ENCODE data around the gene ELFN2. TPM values are rescaled to one million over a fixed set of nuclear protein-coding genes. Genes with fewer than 3 reads are reported as not detected.
"Not testable (repeated sequence)": the region's sequence is repeated elsewhere in the genome, so short reads cannot be mapped to it uniquely, and the experiment has no call there.

The ELFN2 gene
- total RNA-seq, 1 donor from 2014 or later, result 0.05 TPM

DNA sequence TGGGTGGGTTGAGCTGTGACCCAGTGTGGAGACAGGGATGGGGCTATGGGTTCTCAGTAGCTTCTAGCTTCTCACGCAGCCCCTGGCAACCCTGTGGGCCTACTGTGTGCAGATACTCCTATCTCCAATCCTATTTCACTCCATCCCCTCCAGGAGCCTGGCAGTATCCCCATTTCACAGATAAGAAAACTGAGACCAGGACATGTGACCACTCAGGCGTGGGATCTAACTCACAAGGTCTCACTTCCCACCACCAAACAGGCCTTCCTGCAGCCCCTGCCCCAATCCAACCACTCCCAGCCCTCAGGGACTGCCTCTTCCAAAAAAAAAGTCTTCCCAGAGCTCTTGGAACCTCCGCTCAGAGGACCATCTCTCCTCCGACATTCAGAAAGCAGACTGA is 15.6 kb downstream of the ELFN2 start:
- DNase-seq (ENCODE audit: low read depth), result no peak

DNA sequence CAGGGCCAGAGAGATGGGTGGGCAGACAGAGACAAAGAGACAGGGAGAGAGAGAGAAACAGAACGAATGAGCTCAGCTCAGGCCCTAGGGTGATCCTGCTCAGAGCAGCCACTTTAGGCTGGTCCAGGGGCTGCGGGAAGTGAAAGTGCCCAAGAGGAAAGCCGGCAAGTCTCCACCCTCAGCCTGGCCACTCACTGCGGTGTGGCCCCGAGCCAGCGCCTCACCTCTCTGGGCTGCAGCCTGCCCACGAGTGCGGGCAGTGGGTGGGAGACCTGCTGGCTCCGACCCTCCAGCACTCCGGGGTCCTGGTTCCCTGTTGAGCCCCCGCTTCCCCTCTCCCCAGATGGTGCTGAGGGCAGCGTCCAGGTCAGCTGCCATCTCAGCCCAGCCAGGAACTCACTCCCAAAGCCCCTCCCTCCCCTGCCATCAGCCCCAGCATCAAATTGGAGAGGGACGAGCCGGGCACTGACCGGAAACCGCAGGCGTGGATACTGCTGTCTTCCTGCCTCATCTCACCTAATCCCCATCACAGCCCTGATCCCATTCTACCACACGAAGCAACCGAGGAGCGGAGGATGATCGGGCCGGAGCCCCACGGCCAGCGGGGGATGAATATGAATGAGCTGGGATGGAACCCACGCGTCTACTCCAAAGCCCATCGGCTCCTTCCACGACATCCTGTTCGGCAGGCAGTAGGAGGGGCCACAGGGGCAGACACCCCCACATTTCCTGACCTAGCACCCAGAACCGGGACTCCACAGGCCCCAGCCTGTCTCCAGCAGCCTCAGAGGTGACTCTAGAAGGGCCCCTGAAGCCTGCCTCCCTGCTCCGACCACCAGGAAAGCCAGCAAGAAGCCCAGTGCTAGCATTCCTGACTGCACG is 16.9 kb downstream of the ELFN2 start:
- no peak for DNase-seq (ENCODE audit: low read depth)

DNA sequence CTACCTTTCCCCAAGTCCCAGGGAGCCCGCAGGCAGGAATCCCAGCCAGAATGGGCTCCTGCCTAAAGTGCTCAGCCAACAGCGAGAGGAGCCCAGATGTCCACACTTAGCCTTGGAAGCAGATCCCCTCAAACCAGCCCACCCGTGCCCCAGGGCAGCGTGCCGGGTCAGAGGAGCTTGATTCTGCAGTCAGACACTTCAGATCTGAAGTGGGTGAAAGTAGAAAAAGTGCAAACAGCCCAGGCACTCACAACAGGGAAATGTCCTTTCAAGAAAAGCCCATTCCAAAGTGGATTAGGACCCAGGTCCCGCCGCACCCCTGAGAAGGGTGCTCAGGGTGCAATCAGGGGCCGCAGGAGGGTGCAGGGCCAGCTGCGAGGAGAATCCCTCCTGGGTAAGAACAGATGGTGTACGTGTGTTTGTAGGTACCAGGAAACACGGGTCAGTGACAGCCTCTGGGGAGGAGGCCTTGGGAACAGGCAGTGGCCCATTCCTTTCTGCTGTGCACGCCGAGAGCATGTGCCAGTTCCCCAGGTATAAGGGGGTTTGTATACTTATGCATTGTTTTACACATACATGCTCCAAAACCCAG is 17.7 kb downstream of the ELFN2 start:
- no peak for DNase-seq (ENCODE audit: low read depth)

DNA sequence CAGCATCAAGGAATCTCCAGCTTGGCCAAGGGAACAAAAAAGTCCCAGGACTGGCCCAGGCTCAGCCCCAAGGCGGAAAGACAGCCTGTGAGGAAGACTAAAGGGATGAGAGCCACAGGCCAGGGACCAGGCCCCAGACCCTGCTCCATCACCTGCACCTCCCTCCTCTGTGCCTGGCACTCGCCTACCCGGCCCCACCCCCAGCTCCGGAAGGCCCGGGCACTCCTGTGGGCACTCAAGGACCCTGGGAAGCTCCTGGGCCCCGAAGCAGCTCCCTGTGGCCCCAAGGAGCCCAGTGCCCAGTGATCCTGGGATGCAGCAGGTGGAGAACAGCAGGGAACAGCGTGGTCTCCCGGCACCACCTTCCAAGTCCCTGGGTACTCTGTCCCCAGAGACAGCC is 18.2 kb downstream of the ELFN2 start:
- DNase-seq (ENCODE audit: low read depth), result no peak

DNA sequence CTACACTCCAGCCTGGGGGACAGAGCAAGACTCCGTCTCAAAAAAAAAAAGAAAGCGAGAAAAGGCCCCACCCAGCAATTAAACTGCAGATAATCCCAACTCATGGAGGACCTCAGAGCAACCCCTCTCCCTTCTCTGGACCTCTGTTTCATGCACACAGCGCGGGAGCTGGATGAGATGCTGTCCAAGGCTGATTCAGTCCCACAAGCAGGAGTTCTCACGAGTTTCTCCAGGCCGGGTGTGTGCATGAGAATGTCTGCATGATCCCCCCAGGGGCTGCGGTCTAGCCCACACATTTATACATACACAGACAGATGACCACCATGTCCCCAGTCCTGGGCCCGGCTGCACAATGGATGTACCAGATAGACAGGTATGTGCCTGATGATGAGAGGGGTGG is 19.4 kb downstream of the ELFN2 start:
- DNase-seq (ENCODE audit: low read depth), result no peak

DNA sequence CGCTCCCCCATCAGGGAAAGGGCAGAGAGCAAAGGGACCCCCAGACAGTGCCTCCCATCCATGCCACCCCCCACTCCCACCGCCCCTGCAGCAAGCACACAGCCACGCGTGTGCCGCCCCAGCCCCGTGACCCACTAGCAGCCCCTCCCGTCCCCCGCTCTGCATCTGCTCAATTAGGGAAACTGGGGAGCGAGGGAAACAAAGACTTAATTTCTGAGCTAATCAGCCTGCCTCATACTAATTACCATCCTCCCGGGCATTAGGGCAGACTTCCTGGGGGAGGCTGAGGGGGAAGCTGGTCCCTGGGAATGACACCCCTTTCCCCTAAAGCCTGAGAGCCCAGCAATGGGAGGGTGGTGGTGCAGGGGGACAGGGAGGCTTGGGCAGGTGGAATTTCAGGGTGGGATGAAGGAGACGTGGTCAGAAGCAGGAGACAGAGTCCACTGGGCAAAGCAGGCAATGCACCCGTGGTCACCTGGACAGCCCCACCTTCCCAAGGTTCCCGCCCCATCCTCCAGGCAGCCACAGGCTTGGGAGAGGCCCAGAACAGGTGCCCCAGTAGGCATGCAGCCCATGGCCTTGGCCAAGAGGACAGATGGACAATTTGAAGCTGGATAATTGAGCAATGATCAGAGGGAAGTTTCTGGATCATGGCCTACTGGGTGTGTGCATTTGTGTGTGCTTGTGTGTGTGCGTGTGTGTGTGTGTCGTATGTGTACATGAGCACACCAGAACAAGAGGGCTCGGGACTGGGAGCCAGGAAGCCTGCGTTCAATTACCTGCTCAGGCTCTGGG is 20.6 kb downstream of the ELFN2 start:
- no peak for DNase-seq (ENCODE audit: low read depth)

DNA sequence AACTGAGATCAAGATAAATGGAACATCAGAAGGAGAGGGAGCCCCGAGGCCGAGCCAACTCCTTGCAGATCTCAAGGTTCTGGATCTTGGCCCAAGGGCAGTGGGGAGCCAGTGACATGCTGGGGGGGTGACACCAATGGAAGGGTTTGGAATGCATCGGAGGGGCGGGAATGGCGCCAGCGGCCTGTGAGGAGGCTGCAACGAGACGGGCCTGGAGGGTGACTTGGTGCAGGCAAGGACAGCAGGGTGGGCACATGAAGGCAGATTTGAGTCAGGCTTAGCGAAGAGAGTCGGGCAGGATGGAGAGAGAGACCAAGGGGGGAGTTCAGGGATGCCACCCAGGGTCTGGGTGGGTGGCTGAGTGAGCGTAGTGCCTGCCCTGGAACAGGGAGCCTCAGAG is 23.2 kb downstream of the ELFN2 start:
- no peak for DNase-seq (ENCODE audit: low read depth)

DNA sequence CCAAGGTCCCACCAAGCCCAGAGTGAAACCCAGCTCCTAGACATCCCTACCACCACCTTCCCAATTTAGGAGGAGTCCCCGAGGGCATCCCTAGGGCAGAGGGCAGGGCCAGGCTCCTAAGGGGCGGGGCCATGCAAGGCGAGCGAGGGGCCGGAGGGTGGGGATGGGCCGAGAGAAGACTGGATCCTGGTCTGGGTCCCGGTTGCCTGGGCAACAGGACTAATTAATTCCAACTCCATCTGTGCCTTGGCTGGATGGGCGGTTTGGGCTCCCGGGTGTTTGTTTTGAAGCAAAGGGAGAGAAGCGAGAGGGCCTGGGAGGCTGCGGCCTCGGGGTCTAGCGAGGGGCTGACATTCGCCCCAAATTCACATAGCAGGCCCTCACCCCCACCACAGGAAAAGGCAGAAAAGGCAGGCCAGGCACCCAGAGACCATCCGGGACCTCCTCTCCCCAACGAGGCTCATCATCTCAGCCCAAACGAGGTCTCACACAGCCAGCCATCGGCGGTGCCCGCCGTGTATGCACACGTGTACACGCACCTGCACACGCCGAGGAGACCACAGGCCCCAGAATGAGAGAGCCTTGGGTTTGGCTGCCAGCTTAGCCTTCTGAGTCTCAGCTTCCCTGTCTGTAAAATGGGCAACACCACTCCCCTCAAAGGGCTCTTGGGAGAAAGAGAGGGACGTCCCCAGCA is 23.9 kb downstream of the ELFN2 start:
- DNase-seq (ENCODE audit: low read depth), result no peak

DNA sequence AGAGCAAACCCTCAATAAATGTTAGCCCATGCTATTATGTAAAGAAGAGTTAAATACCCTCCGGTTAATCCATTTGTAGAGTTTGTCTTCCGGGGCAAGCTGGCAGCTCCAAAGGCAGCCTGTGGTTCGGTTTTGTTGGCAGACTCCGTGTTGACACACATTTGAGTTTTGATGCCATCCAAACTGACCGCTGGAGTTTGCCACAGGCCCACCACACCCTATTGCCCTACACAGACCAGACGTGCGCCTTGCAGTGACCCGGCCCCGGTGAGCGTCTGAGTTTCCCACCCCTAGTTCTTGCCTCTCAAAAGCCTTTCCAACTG is 25.1 kb downstream of the ELFN2 start:
- no peak for DNase-seq (ENCODE audit: low read depth)

DNA sequence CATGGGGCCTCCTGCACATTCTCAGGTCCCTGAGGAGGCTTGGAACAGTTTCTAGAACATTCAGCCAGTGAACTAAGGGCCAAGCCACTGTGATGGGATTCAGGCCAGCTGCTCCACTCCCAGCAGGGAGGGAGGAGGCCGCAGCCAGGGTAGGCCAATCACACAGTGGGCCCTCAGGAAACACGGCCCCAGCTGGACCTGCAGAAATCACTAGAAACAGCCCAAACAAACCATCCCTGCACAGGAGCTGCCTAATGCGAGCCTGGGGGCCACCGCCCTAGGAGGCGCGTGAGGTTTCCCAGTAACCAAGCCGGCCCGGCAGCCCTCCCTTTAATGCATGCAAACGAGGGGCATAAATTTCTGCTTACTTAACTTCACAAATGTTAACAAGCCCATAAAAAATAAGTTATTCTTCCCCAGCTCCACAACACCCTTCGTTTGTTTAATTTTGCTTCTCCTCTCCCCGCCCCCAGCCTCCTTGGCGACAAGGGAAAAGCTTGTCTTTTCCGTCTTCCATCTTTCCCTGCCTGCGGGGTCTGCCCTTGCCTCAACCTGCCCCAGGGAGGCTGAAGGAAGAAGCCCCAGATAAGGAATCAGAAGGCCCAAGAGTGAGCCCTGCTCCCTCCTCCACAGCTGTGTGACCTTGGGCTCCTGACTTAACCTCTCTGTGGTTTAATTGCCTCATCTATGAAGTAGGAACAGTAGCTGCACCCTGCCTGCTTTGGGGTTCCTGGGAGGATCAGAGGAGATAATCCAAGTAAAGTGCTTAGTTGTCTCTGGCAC is 25.7 kb downstream of the ELFN2 start:
- no peak for DNase-seq (ENCODE audit: low read depth)

DNA sequence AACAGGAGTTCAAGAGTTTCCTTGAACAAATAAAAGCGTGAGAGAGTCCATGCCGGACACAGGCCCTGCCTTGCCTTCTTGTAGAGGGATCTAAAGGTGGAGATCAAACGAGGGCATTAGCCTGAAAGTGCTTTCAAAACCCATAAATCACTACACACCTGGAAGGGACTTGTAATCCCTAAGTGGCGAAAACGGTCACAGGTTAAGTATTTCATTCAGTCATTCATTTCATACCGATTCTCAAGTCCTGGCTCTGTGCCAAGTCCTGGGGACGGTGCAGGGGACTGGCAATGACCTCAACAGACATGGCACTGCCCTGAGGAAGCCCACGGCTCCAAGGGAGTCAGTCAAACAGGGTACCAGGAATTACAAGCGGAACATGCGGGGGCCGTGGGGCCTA is 26.6 kb downstream of the ELFN2 start:
- DNase-seq (ENCODE audit: low read depth), result no peak

DNA sequence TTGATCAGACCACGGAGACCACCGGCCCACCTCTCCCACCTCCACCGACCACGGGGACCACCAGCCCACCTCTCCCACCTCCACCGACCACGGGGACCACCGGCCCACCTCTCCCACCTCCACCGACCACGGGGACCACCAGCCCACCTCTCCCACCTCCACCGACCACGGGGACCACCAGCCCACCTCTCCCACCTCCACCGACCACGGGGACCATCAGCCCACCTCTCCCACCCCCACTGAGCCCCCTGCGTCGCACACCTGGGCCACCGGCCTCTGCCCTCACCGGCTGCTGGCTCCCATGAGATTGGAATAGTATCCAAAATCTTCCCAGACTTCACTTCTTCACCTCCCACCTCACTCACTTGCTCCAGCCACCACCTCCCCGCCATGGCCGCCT is 27.8 kb downstream of the ELFN2 start:
- DNase-seq (ENCODE audit: low read depth), result not testable (repeated sequence)

DNA sequence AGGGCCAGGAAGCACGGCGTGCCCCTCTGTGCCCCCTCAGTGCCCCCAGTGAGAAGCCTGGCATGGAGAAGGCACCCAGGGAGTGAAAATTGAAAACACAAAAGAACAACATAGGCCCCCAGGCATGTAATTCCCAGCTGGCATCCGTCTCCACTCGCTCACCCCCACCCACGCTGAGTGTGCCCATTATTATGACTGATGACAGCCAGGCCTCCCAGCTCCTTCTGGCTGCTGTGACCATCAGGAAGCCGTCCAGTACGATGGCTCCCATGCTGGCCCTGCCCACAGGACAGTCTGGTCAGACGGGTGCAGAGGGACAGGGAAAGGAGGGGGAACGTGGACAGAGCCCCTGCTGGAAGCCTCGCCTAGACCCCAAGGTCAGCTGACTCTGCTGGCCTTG is 30.1 kb downstream of the ELFN2 start:
- no peak for DNase-seq (ENCODE audit: low read depth)

DNA sequence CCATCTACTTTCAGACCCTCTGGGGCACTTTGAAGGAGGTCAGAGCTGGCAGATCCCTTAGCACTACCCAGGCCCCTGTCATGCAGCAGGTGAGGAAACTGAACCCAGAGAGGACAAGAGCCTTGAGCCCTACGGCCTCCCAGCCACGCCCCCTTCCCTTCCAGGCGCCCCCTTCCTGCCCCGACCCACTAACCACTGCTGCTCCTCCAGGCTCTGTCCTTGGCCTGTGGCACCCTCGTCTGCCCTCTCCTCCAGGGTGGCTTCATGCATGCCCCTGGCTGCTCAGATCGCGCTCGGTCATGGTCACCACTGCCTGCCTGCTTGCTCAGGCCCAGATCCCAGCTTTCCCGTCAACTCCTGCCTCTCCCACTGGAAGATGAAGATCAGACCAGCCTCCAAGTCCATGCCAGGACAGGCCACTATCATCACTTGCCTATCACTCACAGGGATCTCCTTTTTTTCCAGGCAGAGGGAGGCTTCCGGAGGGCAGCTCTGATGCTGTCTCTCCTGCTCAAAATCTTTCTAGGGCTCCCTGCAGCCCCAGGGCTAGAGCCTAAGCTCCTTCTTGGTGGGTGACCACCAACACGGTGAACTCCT is 30.7 kb downstream of the ELFN2 start:
- DNase-seq (ENCODE audit: low read depth), result no peak

DNA sequence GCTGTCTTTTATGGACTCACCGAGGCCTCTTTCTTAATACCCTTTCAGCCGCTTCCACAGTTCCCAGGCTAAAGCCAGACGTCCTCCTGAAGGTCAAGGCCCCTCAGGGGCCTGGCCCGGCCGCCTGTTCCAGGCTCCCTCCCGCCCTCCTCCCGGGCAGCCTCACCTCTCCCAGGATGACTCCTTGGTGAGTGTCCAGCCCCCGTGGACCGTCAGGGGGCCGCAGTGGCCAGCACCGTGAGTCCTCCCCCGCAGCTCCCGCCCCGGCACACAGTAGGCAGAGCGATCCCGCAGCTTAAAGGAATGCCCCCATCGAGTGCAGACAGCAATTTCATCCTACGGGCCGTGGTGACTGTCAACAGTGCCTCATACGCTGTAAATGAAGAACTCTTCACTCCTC is 32.9 kb downstream of the ELFN2 start:
- DNase-seq (ENCODE audit: low read depth), result no peak

DNA sequence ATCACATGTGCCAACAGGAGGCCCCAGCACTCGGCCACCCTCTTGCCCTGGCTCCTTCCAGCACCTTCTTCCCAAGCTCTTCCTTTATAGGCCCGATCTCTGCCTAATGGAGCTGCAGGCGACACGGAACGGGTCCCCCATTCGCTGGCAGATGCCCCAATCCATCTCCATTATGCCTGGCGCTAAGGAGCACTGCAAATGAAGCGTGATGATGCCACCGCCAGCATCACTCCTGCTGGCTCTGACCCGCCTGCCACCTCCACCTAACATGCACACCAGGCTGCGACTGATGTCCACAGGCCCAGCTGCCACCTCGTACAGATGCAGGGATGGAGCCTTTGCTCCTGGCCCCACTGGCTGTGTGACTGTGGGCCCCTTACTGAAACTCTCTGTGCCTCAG is 33.5 kb downstream of the ELFN2 start:
- DNase-seq (ENCODE audit: low read depth), result no peak

DNA sequence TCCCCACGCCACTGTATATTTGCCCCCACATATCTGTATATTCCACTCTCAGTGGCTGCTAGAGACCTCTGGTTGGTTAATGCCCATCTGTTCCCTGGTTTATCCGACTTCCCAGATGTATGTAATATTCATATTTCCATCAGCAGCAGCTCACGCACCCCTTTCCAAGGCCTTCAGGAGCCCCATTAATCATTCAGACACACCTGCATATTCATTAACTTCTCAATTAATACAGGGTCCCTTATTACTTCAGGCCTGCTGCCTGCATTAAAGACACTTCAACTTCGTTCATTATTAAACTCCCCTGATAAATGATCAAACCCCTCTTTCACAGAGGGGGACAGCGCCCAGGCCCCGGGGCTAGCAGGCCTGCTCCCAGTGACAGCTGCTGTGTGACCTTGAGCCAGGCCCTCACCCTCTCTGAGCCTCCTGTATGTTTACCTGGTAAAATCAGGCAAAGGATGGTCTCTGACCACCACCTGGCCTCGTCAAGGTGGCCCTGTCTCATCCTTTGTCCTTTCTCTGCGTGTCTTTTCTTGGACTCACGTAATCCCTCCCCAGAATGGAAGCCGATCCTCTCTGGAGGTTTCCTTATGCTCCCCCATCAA is 34.5 kb downstream of the ELFN2 start:
- no peak for DNase-seq (ENCODE audit: low read depth)

DNA sequence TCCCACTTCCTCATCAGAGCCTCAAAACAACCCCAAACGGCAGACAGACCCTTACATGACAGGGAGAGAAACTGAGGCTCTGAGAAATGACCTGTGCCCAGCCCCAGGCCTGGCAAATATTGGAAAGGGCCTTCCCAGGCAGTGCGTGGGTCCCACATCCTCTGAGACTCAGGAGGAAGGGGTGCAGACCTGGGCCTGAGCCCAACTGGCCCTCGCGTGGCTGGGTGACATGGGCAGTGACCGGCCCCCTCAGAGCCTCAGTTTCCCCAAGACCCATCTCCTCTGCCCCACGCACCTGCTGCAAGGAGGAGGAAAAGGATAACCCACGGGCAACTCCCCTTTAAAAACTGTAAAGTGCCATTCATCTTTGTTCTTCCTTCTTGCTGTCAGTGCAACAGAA is 35.6 kb downstream of the ELFN2 start:
- DNase-seq (ENCODE audit: low read depth), result no peak

DNA sequence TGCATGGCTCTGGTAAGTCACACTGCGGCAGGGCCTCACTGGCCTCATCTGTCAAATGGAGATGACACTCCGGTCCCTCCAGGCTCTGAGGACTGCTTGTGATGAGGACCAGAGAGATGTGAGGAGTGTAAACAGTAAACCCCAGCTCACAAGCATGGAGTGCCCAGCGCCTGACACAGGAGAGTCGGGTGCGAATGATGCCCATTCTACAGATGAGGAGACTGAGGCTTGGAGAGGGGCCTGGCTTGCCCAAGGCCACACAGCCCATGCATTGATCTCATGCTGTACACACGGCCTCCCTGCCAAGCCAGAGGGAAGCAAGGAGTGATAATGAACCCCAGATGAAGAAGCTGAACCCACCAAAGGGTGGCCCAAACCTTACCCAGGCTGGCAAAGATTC is 37.2 kb downstream of the ELFN2 start:
- no peak for DNase-seq (ENCODE audit: low read depth)

DNA sequence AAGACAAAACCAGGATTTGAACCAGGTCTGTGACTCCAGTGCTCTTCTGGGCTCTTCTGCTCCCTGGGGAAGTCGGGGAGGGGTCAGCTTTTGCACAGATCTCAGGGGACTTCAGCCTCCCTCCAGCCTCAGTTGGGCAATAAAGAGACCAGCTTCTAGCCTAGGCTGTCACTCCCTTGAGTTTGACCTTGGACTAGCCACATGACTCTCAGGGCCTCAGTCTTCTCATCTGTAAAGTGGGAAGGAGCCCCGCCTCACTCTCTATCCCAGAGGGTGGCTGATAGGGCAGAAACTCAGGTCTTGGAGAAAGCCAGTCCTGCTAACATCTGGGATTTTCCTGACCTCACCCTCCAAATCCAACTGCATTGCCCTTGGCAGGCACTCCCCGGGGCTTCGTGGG is 38.7 kb downstream of the ELFN2 start:
- no peak for DNase-seq (ENCODE audit: low read depth)

Data from myocyte (in vitro differentiated cells).